Islet of Langerhans (tissue), 1 donor: ENCODE data around the gene TJP1.
"Not testable (repeated sequence)": the region's sequence is repeated elsewhere in the genome, so short reads cannot be mapped to it uniquely, and the experiment has no call there.

Source experiments
- FAIRE-seq: peaks from one replicate; lab custom pipeline; 2011; peaks lifted over from hg19 to GRCh38; lab: Jason Lieb, UNC

TJP1 gene

GRCh38 chr15:29657476-29657817 lies 164.8 kb downstream of the TJP1 start:
- FAIRE-seq: not testable (repeated sequence)

GRCh38 chr15:29656636-29657475 lies 165.4 kb downstream of the TJP1 start:
- no peak for FAIRE-seq

GRCh38 chr15:29652595-29652994 lies 169.7 kb downstream of the TJP1 start:
- FAIRE-seq: no peak

GRCh38 chr15:29651476-29652233 lies 170.6 kb downstream of the TJP1 start:
- no peak for FAIRE-seq
